Measurements from ENCODE around the gene HDGFL3. TPM values are rescaled to one million over a fixed set of nuclear protein-coding genes. Genes with fewer than 3 reads are reported as not detected.
"Not testable (repeated sequence)": the region's sequence is repeated elsewhere in the genome, so short reads cannot be mapped to it uniquely, and the experiment has no call there.

Gene HDGFL3
- 10 to 100 TPM; 83.1 to 94.7 TPM for total RNA-seq

- Mint-ChIP-seq H3K4me1 (ENCODE audit: low read depth in 2 of 2) (peaks cover 17 to 32% of the 10 kb centered on the region in 2 donors), H3K9me3 (no peaks in the 10 kb centered on the region), H3K4me3 (peak within 1 kb of the TSS; percentile 96), H3K27me3 (peaks cover 0 to 3% of the 10 kb centered on the region in 2 donors), H3K36me3 (peaks cover 9% of the 10 kb centered on the region), H3K27ac (peak within 1 kb of the TSS; percentile 90 to 97)
- ATAC-seq (peak; percentile 77 to 80), DNase-seq (ENCODE audit: low spot score) (peak; percentile 75)
Observed at GRCh38 chr15:83207660-83208366, at the start of gene HDGFL3. Gene HDGFL3, minus strand, starts transcription at chr15:83207823. Its CDS starts 409 bp downstream, at chr15:83207414.

- Mint-ChIP-seq H3K27ac (no peak overlapping the region), H3K9me3 (no peaks in the 10 kb centered on the region), H3K4me1 (ENCODE audit: low read depth in 2 of 2) (peaks cover 0 to 3% of the 10 kb centered on the region in 2 donors), H3K4me3 (no peak overlapping the region), H3K36me3 (no peaks in the 10 kb centered on the region), H3K27me3 (peaks cover 41 to 67% of the 10 kb centered on the region in 2 donors)
- DNase-seq (ENCODE audit: low spot score) (no peak), ATAC-seq (no peak)
Observed at GRCh38 chr15:83250781-83251180, 43.2 kb upstream of the HDGFL3 start.

- ATAC-seq (no peak), DNase-seq (ENCODE audit: low spot score) (no peak)
- H3K4me1 Mint-ChIP-seq (ENCODE audit: low read depth in 2 of 2) = peaks cover 0 to 3% of the 10 kb centered on the region in 2 donors
- no peak overlapping the region for H3K4me3 Mint-ChIP-seq
- H3K9me3 Mint-ChIP-seq = no peaks in the 10 kb centered on the region
- H3K27me3 Mint-ChIP-seq = peaks cover 39 to 70% of the 10 kb centered on the region in 2 donors
- H3K36me3 Mint-ChIP-seq = no peaks in the 10 kb centered on the region
- H3K27ac Mint-ChIP-seq = no peak overlapping the region
Observed at GRCh38 chr15:83249030-83249343, 41.4 kb upstream of the HDGFL3 start.

- no peaks in the 10 kb centered on the region for H3K9me3 Mint-ChIP-seq
- ATAC-seq = peak; percentile 51 to 56
- no peak overlapping the region for H3K4me3 Mint-ChIP-seq
- H3K4me1 Mint-ChIP-seq (ENCODE audit: low read depth in 2 of 2) = peaks cover 0 to 3% of the 10 kb centered on the region in 2 donors
- no peaks in the 10 kb centered on the region for H3K36me3 Mint-ChIP-seq
- H3K27ac Mint-ChIP-seq = no peak overlapping the region
- H3K27me3 Mint-ChIP-seq = peaks cover 39 to 74% of the 10 kb centered on the region in 2 donors
- DNase-seq (ENCODE audit: low spot score) = no peak
Observed at GRCh38 chr15:83248151-83249029, 40.8 kb upstream of the HDGFL3 start.

- Mint-ChIP-seq H3K4me3 (no peak overlapping the region), H3K9me3 (peaks cover 3% of the 10 kb centered on the region), H3K27me3 (peaks cover 35 to 64% of the 10 kb centered on the region in 2 donors), H3K36me3 (peaks cover 4% of the 10 kb centered on the region), H3K27ac (no peak overlapping the region), H3K4me1 (ENCODE audit: low read depth in 2 of 2) (peaks cover 0 to 3% of the 10 kb centered on the region in 2 donors)
- no peak for ATAC-seq
- no peak for DNase-seq (ENCODE audit: low spot score)
Observed at GRCh38 chr15:83243634-83244033, 36.0 kb upstream of the HDGFL3 start.

- Mint-ChIP-seq H3K9me3 (no peaks in the 10 kb centered on the region), H3K4me3 (no peak overlapping the region), H3K4me1 (ENCODE audit: low read depth in 2 of 2) (no peaks in the 10 kb centered on the region), H3K36me3 (no peaks in the 10 kb centered on the region), H3K27ac (no peak overlapping the region), H3K27me3 (peaks cover 0 to 10% of the 10 kb centered on the region in 2 donors)
- no peak for DNase-seq (ENCODE audit: low spot score)
- ATAC-seq = no peak
Observed at GRCh38 chr15:83230242-83230641, 22.6 kb upstream of the HDGFL3 start.

- no peak for ATAC-seq
- Mint-ChIP-seq H3K27ac (no peak overlapping the region), H3K4me3 (no peak overlapping the region), H3K9me3 (no peaks in the 10 kb centered on the region), H3K36me3 (no peaks in the 10 kb centered on the region), H3K4me1 (ENCODE audit: low read depth in 2 of 2) (no peaks in the 10 kb centered on the region), H3K27me3 (peaks cover 15 to 21% of the 10 kb centered on the region in 2 donors)
- no peak for DNase-seq (ENCODE audit: low spot score)
Observed at GRCh38 chr15:83225449-83225848, 17.8 kb upstream of the HDGFL3 start.

- ATAC-seq; H3K4me3 Mint-ChIP-seq; H3K36me3 Mint-ChIP-seq; DNase-seq (ENCODE audit: low spot score); H3K9me3 Mint-ChIP-seq; H3K27ac Mint-ChIP-seq; H3K4me1 Mint-ChIP-seq (ENCODE audit: low read depth in 2 of 2): not testable (repeated sequence)
- H3K27me3 Mint-ChIP-seq = peaks cover 23 to 24% of the 10 kb centered on the region in 2 donors
Observed at GRCh38 chr15:83221781-83222180, 14.2 kb upstream of the HDGFL3 start.

- Mint-ChIP-seq H3K27me3 (peaks cover 15 to 22% of the 10 kb centered on the region in 2 donors), H3K27ac (no peak overlapping the region), H3K9me3 (no peaks in the 10 kb centered on the region), H3K4me3 (no peak overlapping the region), H3K4me1 (ENCODE audit: low read depth in 2 of 2) (no peaks in the 10 kb centered on the region), H3K36me3 (no peaks in the 10 kb centered on the region)
- ATAC-seq = no peak
- DNase-seq (ENCODE audit: low spot score) = no peak
Observed at GRCh38 chr15:83219026-83219425, 11.4 kb upstream of the HDGFL3 start.

GRCh38 chr15:83215306-83215705, 7.7 kb upstream of the HDGFL3 start:
- no peak for DNase-seq (ENCODE audit: low spot score)
- Mint-ChIP-seq H3K27me3 (peaks cover 8 to 11% of the 10 kb centered on the region in 2 donors), H3K9me3 (no peaks in the 10 kb centered on the region), H3K4me1 (ENCODE audit: low read depth in 2 of 2) (no peaks in the 10 kb centered on the region), H3K4me3 (no peak overlapping the region), H3K27ac (no peak overlapping the region), H3K36me3 (no peaks in the 10 kb centered on the region)
- ATAC-seq = no peak

GRCh38 chr15:83210619-83211018, 3.0 kb upstream of the HDGFL3 start:
- Mint-ChIP-seq H3K36me3 (peaks cover 9% of the 10 kb centered on the region), H3K27ac (no peak overlapping the region)
- ATAC-seq = no peak

GRCh38 chr15:83209333-83209732, 1.7 kb upstream of the HDGFL3 start:
- H3K9me3 Mint-ChIP-seq = no peaks in the 10 kb centered on the region
- H3K4me3 Mint-ChIP-seq = no peak overlapping the region
- no peak overlapping the region for H3K27ac Mint-ChIP-seq
- H3K36me3 Mint-ChIP-seq = peaks cover 9% of the 10 kb centered on the region
- peaks cover 0 to 3% of the 10 kb centered on the region in 2 donors for H3K27me3 Mint-ChIP-seq
- DNase-seq (ENCODE audit: low spot score) (no peak), ATAC-seq (no peak)
- H3K4me1 Mint-ChIP-seq (ENCODE audit: low read depth in 2 of 2) = peaks cover 9 to 17% of the 10 kb centered on the region in 2 donors

More at GRCh38 chr15:83210619-83211018, 3.0 kb upstream of the HDGFL3 start:
- Mint-ChIP-seq H3K4me1 (ENCODE audit: low read depth in 2 of 2) (peaks cover 6 to 9% of the 10 kb centered on the region in 2 donors), H3K27me3 (peaks cover 0 to 5% of the 10 kb centered on the region in 2 donors), H3K9me3 (no peaks in the 10 kb centered on the region), H3K4me3 (no peak overlapping the region)
- no peak for DNase-seq (ENCODE audit: low spot score)

GRCh38 chr15:83208367-83208661, 691 bp upstream of the HDGFL3 start:
- no peak overlapping the region for H3K27ac Mint-ChIP-seq
- peaks cover 0 to 3% of the 10 kb centered on the region in 2 donors for H3K27me3 Mint-ChIP-seq
- no peaks in the 10 kb centered on the region for H3K9me3 Mint-ChIP-seq
- H3K36me3 Mint-ChIP-seq = peaks cover 9% of the 10 kb centered on the region
- DNase-seq (ENCODE audit: low spot score) (no peak), ATAC-seq (no peak)
- H3K4me3 Mint-ChIP-seq = no peak overlapping the region
- H3K4me1 Mint-ChIP-seq (ENCODE audit: low read depth in 2 of 2) = peaks cover 15 to 27% of the 10 kb centered on the region in 2 donors

- DNase-seq (ENCODE audit: low spot score) = peak; percentile 70
- Mint-ChIP-seq H3K27ac (peak overlapping the region; percentile 90 to 97), H3K27me3 (no peaks in the 10 kb centered on the region), H3K9me3 (no peaks in the 10 kb centered on the region), H3K4me3 (peak overlapping the region; percentile 96), H3K4me1 (ENCODE audit: low read depth in 2 of 2) (peaks cover 22 to 39% of the 10 kb centered on the region in 2 donors), H3K36me3 (peaks cover 9% of the 10 kb centered on the region)
- peak; percentile 62 to 77 for ATAC-seq
Observed at GRCh38 chr15:83207009-83207659, 489 bp downstream of the HDGFL3 start.

Measured in natural killer cell treated with Interleukin-12 subunit alpha and Interleukin-12 subunit beta and Interleukin-15 and Interleukin-18, amount 100 ng/mL, for 72 hours (primary cell).